Vagina (tissue), 2 donors: ENCODE measurements around the gene CTSK.

Experiments
- POLR2A ChIP-seq, 2 donors: fragments of 450-650 bp; IDR thresholded peaks; one replicate each; pipeline ENCODE4 v1.6.1; 2017; ENCODE audit warnings: antibody characterized with exemption in 2 of 2, mild to moderate bottlenecking in 2 of 2, moderate library complexity in 2 of 2
- POLR2AphosphoS5 ChIP-seq, 2 donors: sonication (generic); formaldehyde crosslinking; IDR thresholded peaks; one replicate each; pipeline ENCODE4 v1.9.0; 2017; ENCODE audit warnings: antibody characterized with exemption in 2 of 2, mild to moderate bottlenecking in 2 of 2, low read depth in 1 of 2; ENCODE audit not compliant: insufficient read depth in 1 of 2
- TF ChIP-seq, protein P1 (sequence below), 3 experiments: fragments of 450-650 bp in 2 of 3; fragments of 200-600 bp in 1 of 3; sonication (generic) in 1 of 3; IDR thresholded peaks; one replicate each; pipeline ENCODE4 v1.5.1; 2017 to 2019; ENCODE audit warnings: antibody characterized with exemption in 3 of 3, mild to moderate bottlenecking in 2 of 3, moderate library complexity in 2 of 3

DNA sequence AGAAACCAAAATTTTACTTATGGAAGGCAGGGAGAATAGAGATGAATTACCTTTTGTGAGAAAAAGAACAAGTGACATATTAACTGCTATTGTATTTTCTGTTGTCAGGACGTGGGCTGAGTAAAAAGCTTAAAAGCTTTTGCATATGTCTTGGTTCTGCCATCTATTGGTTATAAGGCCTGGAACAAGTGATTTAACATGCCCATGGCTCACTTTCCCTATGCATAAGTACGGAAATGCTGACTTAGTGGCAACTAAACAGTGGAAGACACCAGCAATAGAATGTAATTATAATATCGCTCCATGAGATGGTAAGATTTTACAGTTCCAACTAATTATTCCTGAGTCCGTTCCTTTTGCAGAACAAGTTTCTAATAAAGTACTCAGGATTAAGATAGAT lies 35.7 kb downstream of the CTSK start:
- TF ChIP-seq, protein P1, sequence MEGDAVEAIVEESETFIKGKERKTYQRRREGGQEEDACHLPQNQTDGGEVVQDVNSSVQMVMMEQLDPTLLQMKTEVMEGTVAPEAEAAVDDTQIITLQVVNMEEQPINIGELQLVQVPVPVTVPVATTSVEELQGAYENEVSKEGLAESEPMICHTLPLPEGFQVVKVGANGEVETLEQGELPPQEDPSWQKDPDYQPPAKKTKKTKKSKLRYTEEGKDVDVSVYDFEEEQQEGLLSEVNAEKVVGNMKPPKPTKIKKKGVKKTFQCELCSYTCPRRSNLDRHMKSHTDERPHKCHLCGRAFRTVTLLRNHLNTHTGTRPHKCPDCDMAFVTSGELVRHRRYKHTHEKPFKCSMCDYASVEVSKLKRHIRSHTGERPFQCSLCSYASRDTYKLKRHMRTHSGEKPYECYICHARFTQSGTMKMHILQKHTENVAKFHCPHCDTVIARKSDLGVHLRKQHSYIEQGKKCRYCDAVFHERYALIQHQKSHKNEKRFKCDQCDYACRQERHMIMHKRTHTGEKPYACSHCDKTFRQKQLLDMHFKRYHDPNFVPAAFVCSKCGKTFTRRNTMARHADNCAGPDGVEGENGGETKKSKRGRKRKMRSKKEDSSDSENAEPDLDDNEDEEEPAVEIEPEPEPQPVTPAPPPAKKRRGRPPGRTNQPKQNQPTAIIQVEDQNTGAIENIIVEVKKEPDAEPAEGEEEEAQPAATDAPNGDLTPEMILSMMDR (IDR thresholded peaks at IDR 0.05): no peak
- TF ChIP-seq POLR2A (IDR thresholded peaks at IDR 0.05) (no peak), POLR2AphosphoS5 (IDR thresholded peaks at IDR 0.05; ENCODE audit: insufficient read depth in 1 of 2, low read depth in 1 of 2) (no peak)
